Measurements from ENCODE around the gene RAB3IL1. TPM values are rescaled to one million over a fixed set of nuclear protein-coding genes. Genes with fewer than 3 reads are reported as not detected.
A peak's percentile ranks its signal among the peaks of the same experiment; 100 is the strongest.

The RAB3IL1 gene
- total and polyA plus RNA-seq, 11 donors = 4.7 to 22.0 (median 7.5) TPM

DNA sequence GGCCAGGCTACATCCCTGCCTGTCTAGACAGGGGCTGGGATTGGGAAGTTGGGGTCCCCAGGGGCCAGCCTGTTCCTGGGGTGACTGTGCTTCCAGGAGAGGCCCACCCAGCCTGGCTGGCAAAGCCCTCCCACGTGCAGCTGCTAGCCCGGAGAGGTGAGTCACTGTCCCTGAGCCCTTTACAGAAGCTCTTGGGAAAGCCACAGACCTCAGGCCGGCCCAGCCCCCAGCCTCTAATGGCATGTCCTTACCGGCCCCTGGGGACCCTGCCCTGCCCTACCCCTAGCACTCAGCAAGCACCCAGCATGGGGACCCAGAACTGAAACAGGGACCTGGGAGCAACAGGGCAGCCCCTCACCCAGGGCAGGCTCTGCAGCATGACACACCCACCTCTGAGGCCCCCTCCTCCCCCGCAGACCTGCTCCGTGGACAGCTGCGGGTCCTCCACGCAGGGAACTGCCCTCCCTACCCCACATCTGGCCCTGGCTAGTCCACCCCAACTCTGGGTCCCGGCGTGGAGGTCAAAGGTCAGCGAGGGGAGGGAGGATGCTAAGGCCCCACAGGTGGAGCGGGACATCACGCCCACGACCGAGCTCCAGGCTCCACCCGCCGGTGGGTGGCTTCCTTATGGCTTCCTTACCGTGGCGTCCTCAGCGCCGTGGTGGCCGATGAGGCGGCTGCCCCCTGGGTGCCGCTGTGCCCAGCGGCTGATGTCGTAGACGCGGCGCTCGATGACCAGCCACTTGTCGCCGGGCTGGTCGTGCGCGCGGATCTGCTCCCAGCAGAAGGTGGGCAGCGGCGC, 26.6 kb downstream of the RAB3IL1 start:
- TF ChIP-seq CTCF (IDR thresholded peaks at IDR 0.05) (peak in 3 of 12 donors; percentile 5 to 29 (median 16)), POLR2A (IDR thresholded peaks at IDR 0.05) (no peak)
- DNase-seq (peak in 4 of 5 donors; percentile 49 to 89 (median 60)), ATAC-seq (peak in 3 of 4 donors; percentile 5 to 34 (median 23))
- H3K36me3 ChIP-seq = peaks cover 0 to 3% (median 0%) of the 10 kb centered on the region in 9 donors
- peak overlapping the region; percentile 68 to 97 (median 93) for H3K27ac ChIP-seq
- H3K4me1 ChIP-seq = peaks cover 15 to 63% (median 46%) of the 10 kb centered on the region in 12 donors
- intact Hi-C loops (cut with DNase I) = loop anchor here in 8 of 10 donors (1.0 to 5.0 kb wide), 6 partner anchors 16 to 98 kb away; partner anchors contain the start of genes FADS1 (in 3 of the 8), FADS2 (in 1 of the 8), FEN1 (in 1 of the 8) and TMEM258 (in 1 of the 8)
- H3K27me3 ChIP-seq = no peaks in the 10 kb centered on the region
- peak overlapping the region; percentile 67 to 98 (median 94) for H3K4me3 ChIP-seq
- 0 to 3% (median 1%) methylated on average over 5 to 38 of the region's 38 CpGs for WGBS, 4 donors
- H3K9me3 ChIP-seq = no peaks in the 10 kb centered on the region

GRCh38 chr11:61889831-61890230, 27.5 kb downstream of the RAB3IL1 start:
- intact Hi-C loops (cut with DNase I) = loop anchor here in 9 of 10 donors (2.0 to 5.0 kb wide), 6 partner anchors 15 to 97 kb away; partner anchors contain the start of genes FADS1 (in 3 of the 9), FEN1 (in 1 of the 9) and TMEM258 (in 1 of the 9)
- ATAC-seq (no peak), DNase-seq (no peak)
- Histone ChIP-seq H3K9me3 (no peaks in the 10 kb centered on the region), H3K4me1 (peaks cover 17 to 72% (median 51%) of the 10 kb centered on the region in 12 donors), H3K4me3 (peak overlapping the region; percentile 67 to 98 (median 94)), H3K36me3 (no peaks in the 10 kb centered on the region), H3K27me3 (no peaks in the 10 kb centered on the region), H3K27ac (peak overlapping the region in 11 of 12 donors; percentile 81 to 97 (median 93))
- 58 to 83% (median 70%) methylated on average over 10 of the region's 10 CpGs for WGBS, 4 donors
- peak in 1 of 12 donors; percentile 5 for TF ChIP-seq CTCF (IDR thresholded peaks at IDR 0.05)
- no peak for TF ChIP-seq POLR2A (IDR thresholded peaks at IDR 0.05)

DNA sequence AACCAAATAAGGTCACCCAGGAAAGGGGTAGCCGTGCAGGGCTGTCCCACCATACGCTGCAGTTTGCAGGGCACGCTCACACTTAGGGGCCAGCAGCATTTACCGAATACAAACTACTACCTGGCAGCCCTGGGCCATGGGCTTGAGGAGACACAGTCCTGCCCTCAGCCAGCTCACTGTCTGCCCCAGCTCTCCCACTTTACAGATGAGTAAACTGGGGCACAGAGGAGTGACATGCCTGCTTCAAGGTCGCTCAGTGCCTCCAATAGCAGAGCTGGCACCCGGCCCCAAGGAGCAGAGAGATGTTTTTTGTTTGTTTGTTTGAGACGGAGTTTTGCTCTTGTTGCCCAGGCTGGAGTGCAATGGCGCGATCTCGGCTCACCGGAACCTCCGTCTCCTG, 28.8 kb downstream of the RAB3IL1 start:
- DNase-seq = no peak
- Histone ChIP-seq H3K36me3 (no peaks in the 10 kb centered on the region), H3K27me3 (no peaks in the 10 kb centered on the region), H3K9me3 (no peaks in the 10 kb centered on the region), H3K4me3 (peak overlapping the region in 1 of 12 donors; percentile 15), H3K4me1 (peaks cover 17 to 84% (median 56%) of the 10 kb centered on the region in 12 donors), H3K27ac (peak overlapping the region; percentile 10 to 96 (median 84))
- WGBS, 4 donors = 84 to 91% (median 88%) methylated on average over 10 to 12 of the region's 12 CpGs
- no peak for TF ChIP-seq CTCF (IDR thresholded peaks at IDR 0.05)
- TF ChIP-seq POLR2A (IDR thresholded peaks at IDR 0.05) = no peak
- intact Hi-C loops (cut with DNase I) = loop anchor here in 2 of 10 donors (1.0 to 5.0 kb wide), 2 partner anchors 14 to 76 kb away; no protein-coding TSS in a partner anchor
- ATAC-seq = no peak

Data from heart left ventricle (tissue), 16 donors.